ENCODE results near the gene LYPLA2.

GRCh38 chr1:23772049-23772853 is 18.7 kb upstream of the LYPLA2 start:
- TF ChIP-seq CTCF (IDR thresholded peaks at IDR 0.05; ENCODE audit: control extremely low read depth in 1 of 3, insufficient read depth in 1 of 3, low read depth in 1 of 3, low read length in 3 of 3): peak; percentile 89 to 99 (median 98)
- no peak for TF ChIP-seq POLR2AphosphoS5 (IDR thresholded peaks at IDR 0.05; ENCODE audit: low read depth, low read length)
- TF ChIP-seq POLR2A (IDR thresholded peaks at IDR 0.05; ENCODE audit: control extremely low read depth in 1 of 2, low read depth in 2 of 2, low read length in 2 of 2): no peak
- TF ChIP-seq, protein P1, sequence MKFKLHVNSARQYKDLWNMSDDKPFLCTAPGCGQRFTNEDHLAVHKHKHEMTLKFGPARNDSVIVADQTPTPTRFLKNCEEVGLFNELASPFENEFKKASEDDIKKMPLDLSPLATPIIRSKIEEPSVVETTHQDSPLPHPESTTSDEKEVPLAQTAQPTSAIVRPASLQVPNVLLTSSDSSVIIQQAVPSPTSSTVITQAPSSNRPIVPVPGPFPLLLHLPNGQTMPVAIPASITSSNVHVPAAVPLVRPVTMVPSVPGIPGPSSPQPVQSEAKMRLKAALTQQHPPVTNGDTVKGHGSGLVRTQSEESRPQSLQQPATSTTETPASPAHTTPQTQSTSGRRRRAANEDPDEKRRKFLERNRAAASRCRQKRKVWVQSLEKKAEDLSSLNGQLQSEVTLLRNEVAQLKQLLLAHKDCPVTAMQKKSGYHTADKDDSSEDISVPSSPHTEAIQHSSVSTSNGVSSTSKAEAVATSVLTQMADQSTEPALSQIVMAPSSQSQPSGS (IDR thresholded peaks at IDR 0.05; ENCODE audit: low read length): no peak
- TF ChIP-seq TCF12 (IDR thresholded peaks at IDR 0.05; ENCODE audit: low read depth, low read length): no peak
- TF ChIP-seq SP1 (IDR thresholded peaks at IDR 0.05; ENCODE audit: low read depth, low read length): no peak
- no peak for TF ChIP-seq TAF1 (IDR thresholded peaks at IDR 0.05; ENCODE audit: low read depth, low read length)
- no peak for TF ChIP-seq GABPA (IDR thresholded peaks at IDR 0.05; ENCODE audit: borderline replicate concordance, insufficient read depth, low read length)
- TF ChIP-seq EZH2 (IDR thresholded peaks at IDR 0.05; ENCODE audit: low read depth, low read length, severe bottlenecking): no peak
- no peak for TF ChIP-seq TEAD4 (IDR thresholded peaks at IDR 0.05; ENCODE audit: low read depth, low read length)
- no peak for TF ChIP-seq RNF2 (IDR thresholded peaks at IDR 0.05; ENCODE audit: borderline replicate concordance, low read depth, low read length, missing control alignments, poor library complexity, severe bottlenecking)

Data from H1 (cell line).